Fibroblast of pulmonary artery (primary cell): ENCODE results near the gene SLC25A39.

Source experiments
- DNase-seq: peaks from one replicate; pipeline ENCODE4 v3.0.0-alpha.2; 2010; ENCODE audit warnings: low read depth
- H3K4me3 ChIP-seq: replicated peaks from 2 replicates; pipeline ENCODE4 v1.5.1; 2011; ENCODE audit warnings: low read depth, mild to moderate bottlenecking, control low read depth, low read length, moderate library complexity
- CTCF ChIP-seq: IDR thresholded peaks from 2 replicates; pipeline ENCODE4 v1.5.1; 2011; ENCODE audit warnings: mild to moderate bottlenecking, control low read depth, low read length, inconsistent platforms; ENCODE audit errors: missing control alignments

Gene SLC25A39

DNA sequence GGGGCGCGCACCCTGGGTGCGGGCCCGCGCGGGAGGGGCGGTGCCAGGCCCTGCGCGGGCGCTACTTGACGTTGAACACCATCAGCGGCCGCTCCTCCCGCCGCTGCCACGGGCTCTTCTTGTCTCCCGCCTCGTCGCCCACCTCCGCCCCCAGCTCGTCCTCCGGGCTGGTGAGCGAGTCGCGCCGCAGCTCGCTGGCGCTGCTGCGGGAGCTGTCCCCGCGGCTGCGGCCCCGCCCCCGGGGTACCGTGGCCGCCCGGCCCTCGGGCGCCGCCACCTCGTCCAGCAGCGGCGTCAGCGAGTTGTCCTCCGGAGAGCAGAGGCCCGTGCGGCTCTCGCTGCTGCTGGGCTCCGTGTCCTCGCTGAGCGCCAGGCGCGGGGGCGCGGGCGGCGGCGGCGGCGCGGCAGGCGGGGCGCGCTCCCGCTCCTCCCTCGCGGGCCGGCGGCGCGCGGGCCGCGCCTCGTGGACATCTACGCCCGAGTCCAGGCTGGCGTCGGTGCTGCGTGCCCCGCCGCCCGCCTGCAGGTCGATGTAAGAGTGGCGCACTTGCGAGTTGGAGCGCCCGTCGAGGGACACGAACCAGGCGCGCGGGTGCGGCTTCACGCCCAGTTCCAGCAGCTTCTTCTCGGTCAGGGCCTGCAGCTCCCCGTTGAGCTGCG, 29.2 kb upstream of the SLC25A39 start:
- DNase-seq = no peak
- H3K4me3 ChIP-seq = no peak overlapping the region
- TF ChIP-seq CTCF = no peak

- H3K4me3 ChIP-seq = no peak overlapping the region
- DNase-seq = no peak
- TF ChIP-seq CTCF = no peak
Observed at GRCh38 chr17:44352828-44353671, 28.4 kb upstream of the SLC25A39 start.

DNA sequence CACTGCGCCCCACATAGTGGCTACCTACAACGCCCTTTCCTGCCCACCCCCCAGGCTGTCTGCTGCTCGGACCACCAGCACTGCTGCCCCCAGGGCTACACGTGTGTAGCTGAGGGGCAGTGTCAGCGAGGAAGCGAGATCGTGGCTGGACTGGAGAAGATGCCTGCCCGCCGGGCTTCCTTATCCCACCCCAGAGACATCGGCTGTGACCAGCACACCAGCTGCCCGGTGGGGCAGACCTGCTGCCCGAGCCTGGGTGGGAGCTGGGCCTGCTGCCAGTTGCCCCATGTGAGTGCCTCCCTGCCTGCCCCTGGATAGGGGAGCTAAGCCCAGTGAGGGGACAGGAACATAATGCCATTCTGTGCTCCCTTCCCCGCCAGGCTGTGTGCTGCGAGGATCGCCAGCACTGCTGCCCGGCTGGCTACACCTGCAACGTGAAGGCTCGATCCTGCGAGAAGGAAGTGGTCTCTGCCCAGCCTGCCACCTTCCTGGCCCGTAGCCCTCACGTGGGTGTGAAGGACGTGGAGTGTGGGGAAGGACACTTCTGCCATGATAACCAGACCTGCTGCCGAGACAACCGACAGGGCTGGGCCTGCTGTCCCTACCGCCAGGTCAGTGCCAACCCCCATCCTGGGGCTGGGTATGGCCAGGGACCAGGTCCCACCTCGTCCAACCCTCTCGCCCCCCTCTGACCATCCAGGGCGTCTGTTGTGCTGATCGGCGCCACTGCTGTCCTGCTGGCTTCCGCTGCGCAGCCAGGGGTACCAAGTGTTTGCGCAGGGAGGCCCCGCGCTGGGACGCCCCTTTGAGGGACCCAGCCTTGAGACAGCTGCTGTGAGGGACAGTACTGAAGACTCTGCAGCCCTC, 27.6 kb upstream of the SLC25A39 start:
- TF ChIP-seq CTCF = no peak
- DNase-seq = no peak
- H3K4me3 ChIP-seq = no peak overlapping the region

DNA sequence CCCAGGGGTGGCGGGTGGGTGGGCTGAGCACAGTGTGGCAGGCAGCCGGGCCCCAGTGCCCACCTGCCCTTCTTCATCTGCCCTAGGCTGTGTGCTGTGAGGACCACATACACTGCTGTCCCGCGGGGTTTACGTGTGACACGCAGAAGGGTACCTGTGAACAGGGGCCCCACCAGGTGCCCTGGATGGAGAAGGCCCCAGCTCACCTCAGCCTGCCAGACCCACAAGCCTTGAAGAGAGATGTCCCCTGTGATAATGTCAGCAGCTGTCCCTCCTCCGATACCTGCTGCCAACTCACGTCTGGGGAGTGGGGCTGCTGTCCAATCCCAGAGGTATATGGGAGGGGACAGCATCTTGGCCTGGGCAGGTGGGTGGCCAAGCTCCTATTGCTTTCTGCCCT, 26.8 kb upstream of the SLC25A39 start:
- no peak for TF ChIP-seq CTCF
- no peak for DNase-seq
- H3K4me3 ChIP-seq = no peak overlapping the region

DNA sequence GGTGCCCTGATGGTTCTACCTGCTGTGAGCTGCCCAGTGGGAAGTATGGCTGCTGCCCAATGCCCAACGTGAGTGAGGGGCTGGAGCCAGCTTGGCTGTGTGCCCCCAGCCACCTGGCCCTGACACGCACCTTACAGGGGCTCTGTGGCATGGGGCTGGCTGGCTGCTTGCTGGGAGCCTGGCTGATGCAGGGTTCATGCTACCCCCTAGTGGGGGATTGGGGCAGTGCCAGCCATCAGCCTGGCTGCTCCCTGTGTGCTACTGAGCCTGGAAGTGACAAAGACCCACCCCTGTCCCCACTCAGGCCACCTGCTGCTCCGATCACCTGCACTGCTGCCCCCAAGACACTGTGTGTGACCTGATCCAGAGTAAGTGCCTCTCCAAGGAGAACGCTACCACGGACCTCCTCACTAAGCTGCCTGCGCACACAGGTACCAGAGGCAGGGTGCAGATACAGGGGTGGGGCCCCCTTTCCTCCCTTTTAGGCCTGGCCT, 26.2 kb upstream of the SLC25A39 start:
- H3K4me3 ChIP-seq = no peak overlapping the region
- peak; percentile 77 for TF ChIP-seq CTCF
- DNase-seq = peak; percentile 62

DNA sequence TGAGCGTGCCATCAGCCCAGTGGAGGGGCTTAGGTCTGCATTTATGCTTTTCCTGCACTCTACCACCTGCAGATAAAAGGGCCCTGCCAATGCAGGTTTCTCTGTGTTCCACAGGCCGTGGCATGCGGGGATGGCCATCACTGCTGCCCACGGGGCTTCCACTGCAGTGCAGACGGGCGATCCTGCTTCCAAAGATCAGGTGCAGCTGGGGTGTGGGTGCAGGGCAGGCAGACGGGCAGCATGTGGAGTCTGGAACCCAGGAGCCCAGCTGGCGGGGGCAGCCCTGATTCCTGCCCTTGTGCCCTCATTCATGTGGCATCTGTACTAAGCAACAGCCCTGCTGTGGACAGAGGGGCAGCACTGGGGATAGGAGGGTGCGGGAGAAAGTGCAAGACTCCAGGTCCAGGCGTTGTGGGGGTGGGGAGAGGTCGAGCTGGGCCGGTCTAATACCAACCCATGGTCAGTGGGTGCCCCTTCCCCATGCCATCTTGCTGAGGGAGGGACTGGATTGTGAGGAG, 25.0 kb upstream of the SLC25A39 start:
- H3K4me3 ChIP-seq = no peak overlapping the region
- no peak for DNase-seq
- no peak for TF ChIP-seq CTCF
